ENCODE data around the gene RAD52. TPM values are rescaled to one million over a fixed set of nuclear protein-coding genes. Genes with fewer than 3 reads are reported as not detected.

The RAD52 gene
- polyA plus RNA-seq, 1 experiment = 18.8 TPM

DNA sequence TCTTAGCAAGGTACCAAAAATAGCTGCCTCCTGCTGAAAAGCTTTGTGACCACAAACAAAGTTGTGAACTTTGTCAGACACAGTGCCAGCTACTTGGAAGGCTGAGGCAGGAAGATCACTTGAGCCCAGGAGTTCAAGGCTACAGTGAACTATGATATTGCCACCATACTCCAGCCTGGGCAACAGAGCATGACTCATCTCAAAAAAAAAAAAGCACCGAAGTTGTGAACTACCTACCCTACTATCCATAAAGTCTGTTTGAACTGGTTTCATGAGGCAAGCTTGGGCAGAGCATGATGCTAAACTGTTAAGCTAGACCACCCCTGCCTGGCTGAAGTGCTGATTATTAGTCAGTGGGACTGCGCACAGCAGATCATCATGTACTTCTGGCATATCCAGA lies 75.5 kb downstream of the RAD52 start:
- ChIA-PET POLR2A (no interaction called here), CTCF (interaction anchor here (0.6 to 1.4 kb wide), 4 partner anchors 12 to 298 kb away, joined by 3 to 6 read pairs (median 4); partner anchors contain the start of gene RAD52)
- TF ChIP-seq, protein P1, sequence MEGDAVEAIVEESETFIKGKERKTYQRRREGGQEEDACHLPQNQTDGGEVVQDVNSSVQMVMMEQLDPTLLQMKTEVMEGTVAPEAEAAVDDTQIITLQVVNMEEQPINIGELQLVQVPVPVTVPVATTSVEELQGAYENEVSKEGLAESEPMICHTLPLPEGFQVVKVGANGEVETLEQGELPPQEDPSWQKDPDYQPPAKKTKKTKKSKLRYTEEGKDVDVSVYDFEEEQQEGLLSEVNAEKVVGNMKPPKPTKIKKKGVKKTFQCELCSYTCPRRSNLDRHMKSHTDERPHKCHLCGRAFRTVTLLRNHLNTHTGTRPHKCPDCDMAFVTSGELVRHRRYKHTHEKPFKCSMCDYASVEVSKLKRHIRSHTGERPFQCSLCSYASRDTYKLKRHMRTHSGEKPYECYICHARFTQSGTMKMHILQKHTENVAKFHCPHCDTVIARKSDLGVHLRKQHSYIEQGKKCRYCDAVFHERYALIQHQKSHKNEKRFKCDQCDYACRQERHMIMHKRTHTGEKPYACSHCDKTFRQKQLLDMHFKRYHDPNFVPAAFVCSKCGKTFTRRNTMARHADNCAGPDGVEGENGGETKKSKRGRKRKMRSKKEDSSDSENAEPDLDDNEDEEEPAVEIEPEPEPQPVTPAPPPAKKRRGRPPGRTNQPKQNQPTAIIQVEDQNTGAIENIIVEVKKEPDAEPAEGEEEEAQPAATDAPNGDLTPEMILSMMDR (IDR thresholded peaks at IDR 0.05; ENCODE audit: low read depth, low read length) = no peak
- no peaks in the 10 kb centered on the region for H3K27me3 ChIP-seq (ENCODE audit: control insufficient read depth, insufficient read depth, low read length)
- no peak for DNase-seq (ENCODE audit: low read depth, low spot score)
- H3K9me3 ChIP-seq (ENCODE audit: control insufficient read depth, insufficient read depth, low read length) = no peaks in the 10 kb centered on the region
- no peak overlapping the region for H3K4me3 ChIP-seq (ENCODE audit: low read depth, low read length)
- no peak overlapping the region for H3K27ac ChIP-seq (ENCODE audit: low read depth, low read length)

DNA sequence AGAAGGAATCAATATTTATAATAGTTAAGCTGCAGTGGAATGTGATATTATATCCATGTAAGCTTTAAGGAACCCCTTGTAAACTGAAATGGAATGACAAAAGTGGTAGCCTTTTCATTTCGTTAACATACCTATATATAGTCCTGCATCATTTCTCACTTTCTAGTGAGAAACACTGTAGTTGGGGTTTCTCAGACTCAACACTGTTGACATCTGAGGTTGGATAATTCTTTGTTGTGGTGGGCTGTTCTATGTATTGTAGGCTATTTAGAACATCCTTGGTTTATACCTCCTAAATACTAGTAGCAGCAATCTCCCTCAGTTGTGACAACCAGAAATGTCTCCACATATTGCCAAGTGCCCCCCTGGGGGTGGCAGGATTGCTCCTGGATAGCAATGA lies 79.1 kb downstream of the RAD52 start:
- TF ChIP-seq, protein P1 (IDR thresholded peaks at IDR 0.05; ENCODE audit: low read depth, low read length) = no peak
- no peaks in the 10 kb centered on the region for H3K9me3 ChIP-seq (ENCODE audit: control insufficient read depth, insufficient read depth, low read length)
- ChIA-PET CTCF (interaction anchor here (0.9 kb wide), 1 partner anchor 10 kb away, joined by 3 read pairs; no protein-coding TSS in a partner anchor), POLR2A (no interaction called here)
- H3K4me3 ChIP-seq (ENCODE audit: low read depth, low read length) = no peak overlapping the region
- no peak overlapping the region for H3K27ac ChIP-seq (ENCODE audit: low read depth, low read length)
- DNase-seq (ENCODE audit: low read depth, low spot score) = no peak
- H3K27me3 ChIP-seq (ENCODE audit: control insufficient read depth, insufficient read depth, low read length) = no peaks in the 10 kb centered on the region

DNA sequence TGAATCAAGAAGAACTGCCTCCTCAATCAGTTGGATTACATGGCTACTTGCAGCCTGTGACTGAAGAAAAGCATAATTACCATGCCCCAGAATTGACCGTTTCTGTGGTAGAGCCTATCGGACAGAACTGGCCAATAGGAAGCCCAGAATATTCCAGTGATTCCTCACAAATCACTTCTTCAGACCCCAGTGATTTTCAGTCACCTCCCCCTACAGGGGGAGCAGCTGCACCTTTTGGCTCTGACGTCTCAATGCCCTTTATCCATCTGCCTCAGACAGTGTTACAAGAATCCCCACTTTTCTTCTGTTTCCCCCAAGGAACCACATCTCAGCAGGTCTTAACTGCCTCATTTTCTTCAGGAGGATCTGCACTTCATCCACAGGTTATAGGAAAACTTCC lies 80.8 kb downstream of the RAD52 start:
- TF ChIP-seq, protein P1 (IDR thresholded peaks at IDR 0.05; ENCODE audit: low read depth, low read length) = peak; percentile 9; the same call in 1 of the 2 replicates
- ChIA-PET POLR2A (no interaction called here), CTCF (no interaction called here)
- H3K4me3 ChIP-seq (ENCODE audit: low read depth, low read length) = no peak overlapping the region
- H3K9me3 ChIP-seq (ENCODE audit: control insufficient read depth, insufficient read depth, low read length) = no peaks in the 10 kb centered on the region
- no peaks in the 10 kb centered on the region for H3K27me3 ChIP-seq (ENCODE audit: control insufficient read depth, insufficient read depth, low read length)
- DNase-seq (ENCODE audit: low read depth, low spot score) = no peak
- no peak overlapping the region for H3K27ac ChIP-seq (ENCODE audit: low read depth, low read length)

DNA sequence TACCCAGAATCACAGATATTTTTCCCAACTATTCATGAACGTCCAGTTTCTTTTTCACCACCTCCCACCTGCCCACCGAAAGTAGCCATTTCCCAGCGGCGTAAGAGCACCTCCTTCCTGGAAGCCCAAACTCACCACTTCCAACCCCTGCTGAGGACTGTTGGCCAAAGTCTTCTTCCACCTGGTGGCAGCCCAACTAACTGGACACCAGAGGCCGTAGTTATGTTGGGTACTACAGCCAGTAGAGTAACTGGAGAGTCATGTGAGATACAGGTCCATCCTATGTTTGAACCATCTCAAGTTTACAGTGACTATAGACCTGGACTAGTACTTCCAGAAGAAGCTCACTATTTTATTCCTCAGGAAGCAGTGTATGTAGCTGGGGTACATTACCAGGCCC lies 81.6 kb downstream of the RAD52 start:
- CTCF ChIA-PET = no interaction called here
- POLR2A ChIA-PET = no interaction called here
- Histone ChIP-seq H3K4me3 (ENCODE audit: low read depth, low read length) (no peak overlapping the region), H3K27me3 (ENCODE audit: control insufficient read depth, insufficient read depth, low read length) (no peaks in the 10 kb centered on the region), H3K9me3 (ENCODE audit: control insufficient read depth, insufficient read depth, low read length) (no peaks in the 10 kb centered on the region), H3K27ac (ENCODE audit: low read depth, low read length) (no peak overlapping the region)
- TF ChIP-seq, protein P1 (IDR thresholded peaks at IDR 0.05; ENCODE audit: low read depth, low read length) = no peak
- no peak for DNase-seq (ENCODE audit: low read depth, low spot score)

DNA sequence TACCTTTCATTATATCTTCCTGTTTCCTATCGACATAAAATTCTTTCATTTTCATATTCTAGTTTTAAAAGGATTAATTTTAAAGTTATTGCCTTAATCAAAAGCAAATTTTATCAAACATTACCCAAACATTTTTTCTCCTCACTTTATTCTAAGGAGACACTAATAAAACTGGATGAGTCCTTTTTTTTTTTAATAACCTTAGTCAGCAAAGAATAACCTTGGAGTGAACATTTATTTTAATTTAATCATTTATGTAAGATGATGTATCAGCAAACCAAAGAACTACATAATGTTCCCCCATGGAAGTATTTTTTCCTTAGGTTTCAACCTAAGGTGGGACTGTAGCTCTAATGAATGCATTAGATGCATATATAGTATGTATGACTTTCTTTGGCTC lies 83.9 kb downstream of the RAD52 start:
- no peak overlapping the region for H3K4me3 ChIP-seq (ENCODE audit: low read depth, low read length)
- ChIA-PET POLR2A (no interaction called here), CTCF (no interaction called here)
- H3K9me3 ChIP-seq (ENCODE audit: control insufficient read depth, insufficient read depth, low read length) = no peaks in the 10 kb centered on the region
- DNase-seq (ENCODE audit: low read depth, low spot score) = no peak
- no peaks in the 10 kb centered on the region for H3K27me3 ChIP-seq (ENCODE audit: control insufficient read depth, insufficient read depth, low read length)
- TF ChIP-seq, protein P1 (IDR thresholded peaks at IDR 0.05; ENCODE audit: low read depth, low read length) = no peak
- H3K27ac ChIP-seq (ENCODE audit: low read depth, low read length) = no peak overlapping the region

Data from AG04450 (cell line).